HEK293 (cell line): ENCODE results near the gene SRRM4.

ENCODE experiments used
- CTCF ChIP-seq: fragments of 450-650 bp; formaldehyde crosslinking; IDR thresholded peaks from 2 replicates; pipeline ENCODE4 v1.5.1; 2016; ENCODE audit warnings: missing biosample characterization, missing genetic modification characterization
- EGR2 ChIP-seq: fragments of 450-650 bp; formaldehyde crosslinking; IDR thresholded peaks from 2 replicates; pipeline ENCODE4 v1.5.1; 2016; ENCODE audit warnings: low read depth, missing biosample characterization, missing genetic modification characterization
- ELK4 ChIP-seq: IDR thresholded peaks from 2 replicates; pipeline ENCODE4 v1.6.1; 2011; ENCODE audit warnings: mild to moderate bottlenecking, low read depth, low read length, borderline replicate concordance
- GLI2 ChIP-seq: fragments of 450-650 bp; formaldehyde crosslinking; IDR thresholded peaks from 2 replicates; pipeline ENCODE4; 2017; ENCODE audit warnings: missing biosample characterization, missing genetic modification characterization, low read depth, borderline replicate concordance
- SCRT2 ChIP-seq: fragments of 450-650 bp; formaldehyde crosslinking; IDR thresholded peaks from 2 replicates; pipeline ENCODE4 v1.5.1; 2016; ENCODE audit warnings: missing biosample characterization, missing genetic modification characterization
- ZNF274 ChIP-seq, 2 experiments: fragments of 200-500 bp in 1 of 2; fragments of 450-650 bp in 1 of 2; sonication (Bioruptor generic) in 1 of 2; formaldehyde crosslinking in 1 of 2; IDR thresholded peaks; 2 replicates each; pipeline versions ENCODE4 v1.5.1 to v1.6.1; 2014 to 2016; ENCODE audit warnings: borderline replicate concordance in 1 of 2, inconsistent platforms in 1 of 2, low read length in 1 of 2, missing biosample characterization in 1 of 2, missing genetic modification characterization in 1 of 2

DNA sequence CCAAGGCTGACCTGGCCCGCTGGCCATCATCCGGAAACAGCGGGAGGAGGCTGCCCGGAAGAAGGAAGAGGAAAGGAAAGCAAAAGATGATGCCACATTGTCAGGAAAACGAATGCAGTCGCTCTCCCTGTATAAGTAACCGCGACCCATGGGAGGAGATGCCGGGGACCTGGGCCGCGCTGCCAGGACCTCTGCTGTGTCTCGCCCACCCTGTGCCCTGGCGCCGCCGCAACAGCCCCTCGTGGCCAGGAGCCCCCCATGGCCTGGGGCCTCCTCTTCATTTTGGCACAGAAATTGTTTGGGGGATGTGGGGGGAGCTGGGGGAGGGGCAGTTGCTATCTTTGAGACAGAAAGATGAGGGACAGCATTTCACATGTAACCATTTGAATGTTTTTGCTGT is 213.9 kb downstream of the SRRM4 start:
- no peak for TF ChIP-seq CTCF
- no peak for TF ChIP-seq EGR2 (tag by site-specific recombination)
- TF ChIP-seq ZNF274 (IDR thresholded peaks at IDR 0.05; ENCODE audit: low read length) = no peak
- no peak for TF ChIP-seq ZNF274 (tag by site-specific recombination; IDR thresholded peaks at IDR 0.05; ENCODE audit: borderline replicate concordance)
- TF ChIP-seq SCRT2 (tag by site-specific recombination) = no peak
- TF ChIP-seq ELK4 = no peak
- no peak for TF ChIP-seq GLI2 (tag by site-specific recombination)
